Gastrocnemius medialis (tissue), 4 donors: ENCODE measurements around the gene MIPOL1.

Experiments
- CTCF ChIP-seq, 5 experiments: fragments of 450-650 bp in 3 of 5; fragments of 200-600 bp in 2 of 5; sonication (generic) in 2 of 5; IDR thresholded peaks in 4 of 5; conservative IDR thresholded peaks in 1 of 5; 1 replicate in 4 of 5; 2 replicates in 1 of 5; pipeline ENCODE4 v1.5.1; 2016 to 2019; ENCODE audit warnings: antibody characterized with exemption in 5 of 5, mild to moderate bottlenecking in 3 of 5, moderate library complexity in 3 of 5
- POLR2A ChIP-seq, 2 donors: fragments of 450-650 bp; IDR thresholded peaks; one replicate each; pipeline ENCODE4 v1.6.1; 2017; ENCODE audit warnings: antibody characterized with exemption in 2 of 2, mild to moderate bottlenecking in 2 of 2, moderate library complexity in 2 of 2

GRCh38 chr14:37254411-37254947 is 56.7 kb downstream of the MIPOL1 start:
- TF ChIP-seq POLR2A (IDR thresholded peaks at IDR 0.05) (no peak), CTCF (IDR thresholded peaks at IDR 0.05 in 4 of 5, conservative IDR thresholded peaks at IDR 0.05 in 1 of 5) (no peak)
